ENCODE results near the gene WBP2. TPM values are rescaled to one million over a fixed set of nuclear protein-coding genes. Genes with fewer than 3 reads are reported as not detected.

Gene WBP2
- total RNA-seq (ENCODE audit: unreplicated experiment), result 69.6 TPM
- long read RNA-seq, transcript WBP2-201 (8 exons, 1,944 nt), result major isoform, 49 of 64 reads
- long read RNA-seq, partial matches to known transcripts, result 1 of 64 reads
- long read RNA-seq, other reads (novel, unspliced or antisense), result 13 of 64 reads

DNA sequence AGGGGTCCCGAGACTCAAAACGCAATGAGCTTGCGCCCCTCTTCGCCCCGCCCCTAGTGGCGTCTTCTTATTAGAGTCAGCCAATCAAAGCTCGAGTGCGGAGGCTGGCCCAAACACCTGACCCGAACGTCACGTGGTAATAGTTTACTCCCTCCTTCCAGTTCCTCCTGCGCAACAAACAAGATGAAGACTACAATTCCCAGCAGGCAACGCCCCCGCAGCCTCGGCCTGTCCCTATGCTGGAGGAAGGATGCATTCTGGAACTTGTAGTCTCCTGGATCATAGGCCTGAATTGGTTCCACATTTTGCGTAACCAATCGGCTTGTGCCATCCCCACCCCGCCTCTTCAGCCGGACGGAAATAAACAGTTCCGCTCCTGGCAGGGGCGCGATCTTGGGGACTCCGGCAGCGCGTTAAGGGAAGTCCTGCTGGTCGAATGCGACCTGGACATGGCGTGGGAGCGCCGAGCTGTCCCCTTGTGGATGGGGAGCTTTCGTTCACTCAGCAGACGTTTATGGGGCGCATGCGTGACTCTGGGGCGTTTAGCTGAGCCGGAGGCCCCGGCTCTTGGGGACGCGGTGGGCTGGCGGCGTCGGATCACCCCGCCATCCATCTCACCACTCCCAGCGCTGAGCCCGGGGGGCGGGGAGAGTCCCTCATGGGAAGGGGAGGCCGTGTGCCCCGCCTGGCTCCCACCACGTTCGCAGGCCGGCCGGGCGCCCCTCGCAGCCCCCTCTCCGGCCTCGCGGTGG, at the start of gene WBP2:
TSS of gene WBP2 (minus strand) at position 26 of the 752 bp plus-strand sequence. CDS start 38 bp downstream, outside the sequence.
- Mint-ChIP-seq H3K4me1 (ENCODE audit: unreplicated experiment) (peaks cover 23% of the 10 kb centered on the region), H3K36me3 (ENCODE audit: low read depth, unreplicated experiment) (peaks cover 5% of the 10 kb centered on the region), H3K27me3 (ENCODE audit: unreplicated experiment) (peaks cover 8% of the 10 kb centered on the region), H3K27ac (ENCODE audit: unreplicated experiment) (no peak within 1 kb of the TSS), H3K4me3 (ENCODE audit: unreplicated experiment) (peak within 1 kb of the TSS; percentile 92), H3K9me3 (ENCODE audit: unreplicated experiment) (no peaks in the 10 kb centered on the region)
- peak; percentile 94 for DNase-seq (ENCODE audit: low spot score)
- TF ChIP-seq, protein P1, sequence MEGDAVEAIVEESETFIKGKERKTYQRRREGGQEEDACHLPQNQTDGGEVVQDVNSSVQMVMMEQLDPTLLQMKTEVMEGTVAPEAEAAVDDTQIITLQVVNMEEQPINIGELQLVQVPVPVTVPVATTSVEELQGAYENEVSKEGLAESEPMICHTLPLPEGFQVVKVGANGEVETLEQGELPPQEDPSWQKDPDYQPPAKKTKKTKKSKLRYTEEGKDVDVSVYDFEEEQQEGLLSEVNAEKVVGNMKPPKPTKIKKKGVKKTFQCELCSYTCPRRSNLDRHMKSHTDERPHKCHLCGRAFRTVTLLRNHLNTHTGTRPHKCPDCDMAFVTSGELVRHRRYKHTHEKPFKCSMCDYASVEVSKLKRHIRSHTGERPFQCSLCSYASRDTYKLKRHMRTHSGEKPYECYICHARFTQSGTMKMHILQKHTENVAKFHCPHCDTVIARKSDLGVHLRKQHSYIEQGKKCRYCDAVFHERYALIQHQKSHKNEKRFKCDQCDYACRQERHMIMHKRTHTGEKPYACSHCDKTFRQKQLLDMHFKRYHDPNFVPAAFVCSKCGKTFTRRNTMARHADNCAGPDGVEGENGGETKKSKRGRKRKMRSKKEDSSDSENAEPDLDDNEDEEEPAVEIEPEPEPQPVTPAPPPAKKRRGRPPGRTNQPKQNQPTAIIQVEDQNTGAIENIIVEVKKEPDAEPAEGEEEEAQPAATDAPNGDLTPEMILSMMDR (IDR thresholded peaks at IDR 0.05; ENCODE audit: unreplicated experiment), result peak; percentile 57

- TF ChIP-seq, protein P1 (IDR thresholded peaks at IDR 0.05; ENCODE audit: unreplicated experiment), result no peak
- H3K4me3 Mint-ChIP-seq (ENCODE audit: unreplicated experiment), result no peak overlapping the region
- no peak for DNase-seq (ENCODE audit: low spot score)
- no peaks in the 10 kb centered on the region for H3K9me3 Mint-ChIP-seq (ENCODE audit: unreplicated experiment)
- H3K36me3 Mint-ChIP-seq (ENCODE audit: low read depth, unreplicated experiment), result peaks cover 5% of the 10 kb centered on the region
- H3K27me3 Mint-ChIP-seq (ENCODE audit: unreplicated experiment), result peaks cover 5% of the 10 kb centered on the region
- H3K4me1 Mint-ChIP-seq (ENCODE audit: unreplicated experiment), result peaks cover 8% of the 10 kb centered on the region
- no peak overlapping the region for H3K27ac Mint-ChIP-seq (ENCODE audit: unreplicated experiment)
These were observed 47.3 kb upstream of the WBP2 start for GRCh38 chr17:75902406-75902805.

- DNase-seq (ENCODE audit: low spot score), result no peak
- Mint-ChIP-seq H3K36me3 (ENCODE audit: low read depth, unreplicated experiment) (peaks cover 5% of the 10 kb centered on the region), H3K9me3 (ENCODE audit: unreplicated experiment) (no peaks in the 10 kb centered on the region), H3K4me1 (ENCODE audit: unreplicated experiment) (peaks cover 10% of the 10 kb centered on the region), H3K27ac (ENCODE audit: unreplicated experiment) (no peak overlapping the region), H3K27me3 (ENCODE audit: unreplicated experiment) (peaks cover 7% of the 10 kb centered on the region), H3K4me3 (ENCODE audit: unreplicated experiment) (no peak overlapping the region)
- TF ChIP-seq, protein P1 (IDR thresholded peaks at IDR 0.05; ENCODE audit: unreplicated experiment), result no peak
These were observed 46.6 kb upstream of the WBP2 start for GRCh38 chr17:75901727-75902126.

DNA sequence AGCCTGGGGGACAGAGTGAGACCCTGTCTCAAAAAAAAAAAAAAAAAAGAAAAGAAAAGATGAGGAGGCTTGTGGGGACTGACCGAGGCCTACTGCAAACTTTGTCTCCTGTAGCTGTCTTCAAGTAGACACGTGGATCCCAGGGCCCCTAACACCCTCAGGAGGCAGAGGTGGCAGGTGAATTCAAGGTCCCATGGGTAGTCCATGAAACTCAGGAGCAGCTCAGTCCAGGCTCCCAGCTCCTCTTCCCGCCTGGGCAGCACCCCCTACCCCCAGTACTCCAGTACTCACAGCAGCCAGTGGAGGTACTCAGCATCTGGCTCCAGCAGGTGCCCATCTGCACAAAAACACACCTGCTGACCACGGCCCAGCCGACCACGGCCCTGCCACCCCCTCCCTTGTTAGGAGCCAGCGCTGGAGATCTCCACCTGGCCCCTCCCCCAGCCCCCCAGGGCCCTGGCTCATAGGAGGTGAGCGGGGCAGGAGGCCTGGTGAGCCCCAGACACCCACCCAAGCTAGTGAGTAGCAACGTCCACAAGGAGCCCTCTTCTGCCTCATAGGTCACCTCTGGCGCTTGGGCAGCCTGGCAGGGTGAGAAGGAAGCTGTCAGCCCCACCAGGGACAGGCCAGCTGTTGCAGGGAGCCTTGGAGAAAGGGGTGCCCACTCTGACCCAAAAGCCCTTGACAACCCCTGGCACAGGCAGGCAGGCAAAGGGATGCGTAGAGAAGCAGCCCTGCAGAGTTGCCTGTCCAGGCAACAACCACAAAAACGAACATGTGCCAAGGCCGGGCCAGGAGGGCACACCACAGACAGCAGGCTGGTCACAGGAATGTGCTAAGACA, 45.8 kb upstream of the WBP2 start:
- Mint-ChIP-seq H3K9me3 (ENCODE audit: unreplicated experiment) (no peaks in the 10 kb centered on the region), H3K4me3 (ENCODE audit: unreplicated experiment) (no peak overlapping the region), H3K27me3 (ENCODE audit: unreplicated experiment) (peaks cover 8% of the 10 kb centered on the region), H3K4me1 (ENCODE audit: unreplicated experiment) (peaks cover 10% of the 10 kb centered on the region), H3K36me3 (ENCODE audit: low read depth, unreplicated experiment) (peaks cover 5% of the 10 kb centered on the region), H3K27ac (ENCODE audit: unreplicated experiment) (no peak overlapping the region)
- TF ChIP-seq, protein P1 (IDR thresholded peaks at IDR 0.05; ENCODE audit: unreplicated experiment), result no peak
- DNase-seq (ENCODE audit: low spot score), result no peak
